Measurements from ENCODE around the gene OTUB2.
A peak's percentile ranks its signal among the peaks of the same experiment; 100 is the strongest.

The OTUB2 gene

DNA sequence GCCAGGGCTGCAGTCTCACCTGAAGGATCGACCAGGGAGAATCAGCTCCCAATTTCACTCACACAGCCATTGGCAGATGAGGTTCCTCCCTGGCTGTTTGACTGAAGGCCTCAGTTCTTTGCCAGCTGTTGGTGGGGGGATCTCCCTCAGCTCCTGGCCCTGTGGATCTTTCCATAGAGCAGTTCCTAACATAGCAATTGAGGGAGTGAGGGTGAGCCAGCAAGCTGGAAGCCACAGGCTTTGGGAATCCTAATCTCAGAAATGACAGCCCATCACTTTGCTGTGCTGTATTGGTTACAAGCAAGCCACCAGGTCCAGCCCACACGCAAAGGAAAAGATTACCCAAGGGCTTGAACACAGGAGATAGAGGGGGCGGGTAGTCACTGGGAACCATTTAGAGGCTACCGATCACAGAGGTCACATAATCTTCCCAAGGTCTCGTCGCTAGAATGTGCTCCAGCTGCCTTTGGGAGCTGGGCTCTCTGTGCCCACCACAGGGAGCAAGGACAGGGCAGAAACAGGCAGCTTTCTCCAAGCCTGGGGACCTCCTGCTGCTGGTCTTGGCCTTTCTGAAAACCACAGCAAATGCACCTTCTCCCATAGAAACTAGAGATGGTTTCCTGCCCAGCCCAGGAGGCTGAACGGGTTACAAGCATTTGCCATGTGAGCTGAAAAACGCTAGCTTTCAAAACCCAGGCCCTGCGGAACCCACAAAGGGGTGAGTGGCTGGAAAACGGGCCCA, 4.6 kb upstream of the OTUB2 start:
- no peak for DNase-seq

GRCh38 chr14:94022532-94023411, 3.4 kb upstream of the OTUB2 start:
- DNase-seq = no peak

- DNase-seq = no peak
Measured at GRCh38 chr14:94024549-94024948, 1.6 kb upstream of the OTUB2 start.

- DNase-seq = no peak
Measured at GRCh38 chr14:94025720-94026119, 420 bp upstream of the OTUB2 start.

DNA sequence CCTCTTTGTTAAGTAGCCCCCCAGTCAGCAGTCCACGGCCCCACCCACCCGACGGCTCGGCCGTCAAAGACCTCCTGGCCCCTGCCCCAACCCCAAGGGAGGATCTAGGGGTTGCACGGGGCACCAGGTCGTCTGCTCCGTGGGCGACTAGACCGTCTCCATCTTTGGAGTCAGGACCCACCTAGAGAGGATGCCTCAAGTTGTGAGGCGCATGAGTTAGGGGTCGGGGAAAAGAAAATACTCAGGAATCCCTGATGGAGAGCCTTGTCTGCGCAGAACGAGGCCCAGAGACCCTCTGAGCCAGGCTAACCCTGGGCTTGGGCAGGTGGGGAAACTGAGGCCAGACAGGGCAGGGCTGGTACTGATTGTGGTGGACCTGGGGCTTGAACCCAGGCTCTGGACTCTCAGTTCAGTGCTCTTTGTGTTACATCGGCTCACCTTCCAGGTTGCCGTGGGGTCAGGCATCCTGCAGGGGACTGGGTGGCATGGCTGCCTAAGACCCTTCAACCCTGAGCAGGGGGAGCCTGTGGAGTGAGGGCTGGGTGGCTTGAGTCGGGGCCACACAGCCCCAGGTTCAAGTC, 839 bp downstream of the OTUB2 start:
- no peak for DNase-seq

DNA sequence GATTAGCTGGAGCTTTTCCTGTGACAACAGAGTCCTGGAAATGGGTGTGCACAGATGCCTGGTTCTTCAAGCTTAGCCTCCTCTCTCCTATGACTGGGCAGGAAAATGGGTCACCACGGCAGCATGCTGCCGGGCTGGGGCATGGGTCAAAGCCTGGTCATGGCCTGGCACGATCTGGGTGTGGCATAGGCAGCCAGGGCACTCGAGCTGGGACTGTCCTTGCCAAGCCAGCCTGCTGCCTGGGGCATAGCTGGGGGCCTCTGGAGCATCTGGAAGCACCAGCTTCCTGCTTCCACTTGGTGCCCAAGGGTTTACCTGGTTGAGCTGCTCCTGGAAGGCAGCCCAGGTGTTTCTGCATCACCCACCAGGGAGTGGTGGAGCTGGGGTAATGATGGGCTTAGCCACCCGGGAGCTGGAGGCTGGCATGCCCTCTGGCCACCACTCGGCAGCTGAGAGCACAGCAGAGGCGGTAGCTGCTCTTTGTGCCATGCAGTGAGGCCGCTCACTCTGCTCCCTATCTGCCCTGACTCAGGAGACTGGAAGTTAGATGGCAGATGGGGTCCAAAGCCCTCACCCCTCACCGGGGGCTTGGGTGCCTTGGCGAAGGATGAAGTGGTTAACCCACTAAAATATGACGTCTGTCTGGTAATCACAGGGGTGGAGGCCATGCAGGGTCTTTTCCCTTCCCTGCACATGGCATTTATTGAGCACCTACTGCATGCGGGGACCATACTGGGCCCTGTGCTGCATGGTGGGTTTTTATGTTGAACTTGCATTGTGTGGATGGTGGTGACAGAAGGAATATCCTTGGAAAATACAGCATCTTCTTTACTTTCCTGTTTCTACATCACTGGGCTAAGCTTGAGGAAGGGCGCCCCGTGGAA, 1.7 kb downstream of the OTUB2 start:
- no peak for DNase-seq

DNA sequence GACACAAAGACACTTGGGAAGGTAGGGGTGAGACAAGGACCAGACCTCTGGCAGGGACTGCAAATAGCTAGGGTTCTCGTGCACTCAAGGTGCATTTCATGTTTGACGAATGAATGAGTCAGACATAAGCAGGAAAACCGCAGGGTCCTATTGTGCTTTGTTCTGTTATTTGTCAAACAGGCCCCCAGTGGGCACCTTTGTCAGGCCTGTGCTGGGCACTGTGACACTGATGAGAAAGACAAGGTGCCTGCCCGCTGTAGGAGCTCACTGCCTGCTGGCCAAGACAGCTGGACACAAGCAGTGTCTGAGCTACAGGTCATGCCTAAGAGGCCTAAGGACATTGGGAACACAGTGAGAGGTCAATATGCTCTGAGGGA, 2.3 kb downstream of the OTUB2 start:
- no peak for DNase-seq

GRCh38 chr14:94029265-94029664, 3.1 kb downstream of the OTUB2 start:
- no peak for DNase-seq

GRCh38 chr14:94029671-94030203, 3.6 kb downstream of the OTUB2 start:
- DNase-seq = no peak

DNA sequence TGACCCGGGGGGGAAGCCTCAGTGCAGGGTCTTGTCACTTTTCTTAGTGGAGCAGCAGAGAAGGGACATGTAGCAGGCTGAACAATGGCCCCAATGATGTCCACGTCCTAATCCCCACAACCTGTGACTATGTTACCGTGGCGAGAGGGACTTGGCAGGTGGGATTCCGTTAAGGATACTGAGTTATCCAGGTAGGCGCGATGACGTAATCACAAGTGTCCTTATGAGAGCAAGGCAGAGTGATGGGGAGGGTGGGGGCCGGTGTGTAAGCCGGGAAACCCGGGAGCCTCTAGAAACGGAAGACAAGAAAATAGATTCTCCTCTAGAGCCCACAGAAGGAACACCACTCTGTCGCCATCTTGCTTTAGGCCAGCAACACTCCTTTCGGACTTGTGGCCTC, 4.4 kb downstream of the OTUB2 start:
- no peak for DNase-seq

- no peak for DNase-seq
Measured at GRCh38 chr14:94031161-94031882, 5.2 kb downstream of the OTUB2 start.

GRCh38 chr14:94031883-94032279, 5.7 kb downstream of the OTUB2 start:
- DNase-seq = no peak

- no peak for DNase-seq
Measured at GRCh38 chr14:94034886-94035285, 8.7 kb downstream of the OTUB2 start.

GRCh38 chr14:94036313-94037167, 10.4 kb downstream of the OTUB2 start:
- peak in 1 of 2 experiments; percentile 81 for DNase-seq

DNA sequence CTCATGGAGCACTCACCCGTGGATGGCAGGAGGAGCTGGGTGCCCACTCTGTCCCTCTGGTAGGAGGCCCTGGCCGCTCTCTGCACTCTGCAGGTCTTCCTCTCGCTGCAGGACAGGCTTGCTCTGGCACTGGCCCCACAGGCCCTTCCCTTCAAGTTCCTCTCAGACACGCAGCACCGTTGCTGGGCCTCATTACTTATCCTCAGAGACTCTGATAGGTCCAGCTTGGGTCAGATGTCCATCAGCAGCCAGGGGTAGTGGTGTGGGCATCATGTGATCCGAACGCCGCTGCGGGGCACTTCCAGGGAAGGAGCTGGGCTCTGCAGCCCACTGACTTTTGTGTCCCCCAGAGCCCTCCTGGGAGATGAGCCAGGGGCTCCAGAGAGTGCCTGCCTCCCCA, 11.8 kb downstream of the OTUB2 start:
- DNase-seq = no peak

- DNase-seq = no peak
Measured at GRCh38 chr14:94038510-94038909, 12.4 kb downstream of the OTUB2 start.

- no peak for DNase-seq
Measured at GRCh38 chr14:94038921-94039629, 12.9 kb downstream of the OTUB2 start.

DNA sequence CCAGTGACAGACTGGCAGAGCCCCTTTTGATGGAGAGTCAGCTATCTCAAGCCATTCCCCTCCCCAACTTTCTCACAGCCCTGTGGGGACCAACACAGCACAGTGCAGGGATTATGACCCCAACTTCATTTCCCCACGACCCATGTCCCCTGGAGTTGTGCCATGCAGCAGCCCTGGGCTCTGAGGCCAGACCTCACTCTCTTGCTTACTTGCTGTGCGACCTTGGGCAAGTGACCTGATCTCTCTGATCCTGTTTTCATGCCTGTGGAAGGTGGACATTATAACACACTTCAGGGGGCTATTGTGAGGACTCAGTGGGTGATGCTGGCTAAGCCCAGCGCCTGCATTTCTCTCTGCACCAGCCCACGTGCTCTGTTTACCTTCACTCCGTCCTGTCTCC, 14.1 kb downstream of the OTUB2 start:
- DNase-seq = no peak

- DNase-seq = no peak
Measured at GRCh38 chr14:94040796-94041195, 14.7 kb downstream of the OTUB2 start.
